IMR-90 (cell line): ENCODE results near the gene GPSM1. TPM values are rescaled to one million over a fixed set of nuclear protein-coding genes. Genes with fewer than 3 reads are reported as not detected.

Source experiments
- ATAC-seq: fragments of 200-7000 bp; cut with Tn5 transposase; 2 replicates; pipeline ENCODE4 v1.9.1; 2020; ENCODE audit warnings: low read depth, mild to moderate bottlenecking, moderate library complexity
- BruUV-seq: library from RNA; stranded (reverse); fragments of 400-500 nt; replicated peaks from 2 replicates; lab custom pipeline; 2021; lab: Mats Ljungman, UMichigan
- CTCF ChIA-PET: fragments of 300-600 bp; formaldehyde crosslinking; extraction: SDS; loops from one replicate; lab custom pipeline; 2021; ENCODE audit warnings: antibody characterized with exemption; lab: Yijun Ruan, JAX
- POLR2A ChIA-PET: fragments of 300-600 bp; sonication (Branson Sonifier 250); formaldehyde crosslinking; loops from one replicate; lab custom pipeline; 2022; ENCODE audit warnings: antibody characterized with exemption; ENCODE audit not compliant: unreplicated experiment; lab: Charles Lee
- DNase-seq: peaks from one replicate; pipeline ENCODE4 v3.0.0; 2013
- H2AFZ ChIP-seq: replicated peaks from 2 replicates; pipeline ENCODE3; 2013; ENCODE audit warnings: low read length, mild to moderate bottlenecking; ENCODE audit not compliant: poor library complexity
- H2AK5ac ChIP-seq: 2 replicates; pipeline ENCODE4 v1.6.1; 2013; ENCODE audit warnings: low read depth, low read length, inconsistent platforms
- H2AK9ac ChIP-seq: replicated peaks from 2 replicates; pipeline ENCODE3; 2013; ENCODE audit warnings: mild to moderate bottlenecking, low read depth, low read length, moderate library complexity; ENCODE audit not compliant: poor library complexity
- H2BK120ac ChIP-seq: 2 replicates; pipeline ENCODE4 v1.6.1; 2013; ENCODE audit warnings: low read depth, low read length, inconsistent platforms
- H2BK15ac ChIP-seq: 3 replicates; pipeline ENCODE4 v1.6.1; 2013; ENCODE audit warnings: low read depth, low read length, inconsistent platforms
- H2BK20ac ChIP-seq: 2 replicates; pipeline ENCODE4 v1.6.1; 2013; ENCODE audit warnings: low read depth, mild to moderate bottlenecking, inconsistent platforms, low read length, moderate library complexity
- H2BK5ac ChIP-seq: 2 replicates; pipeline ENCODE4 v1.6.1; 2013; ENCODE audit warnings: mild to moderate bottlenecking, low read depth, low read length, inconsistent platforms; ENCODE audit not compliant: poor library complexity, severe bottlenecking
- H3K14ac ChIP-seq: replicated peaks from 2 replicates; pipeline ENCODE4 v1.6.1; 2013; ENCODE audit warnings: low read depth, low read length, inconsistent platforms
- H3K18ac ChIP-seq: 2 replicates; pipeline ENCODE4 v1.6.1; 2013; ENCODE audit warnings: low read depth, low read length, control low read depth
- H3K23ac ChIP-seq: 2 replicates; pipeline ENCODE4 v1.6.1; 2013; ENCODE audit warnings: low read depth, low read length, inconsistent platforms
- H3K27ac ChIP-seq: 2 replicates; pipeline ENCODE4 v1.5.1; 2013; ENCODE audit warnings: mild to moderate bottlenecking, control low read depth, low read length; ENCODE audit not compliant: insufficient read depth
- H3K27me3 ChIP-seq: 2 replicates; pipeline ENCODE4 v1.6.1; 2013; ENCODE audit warnings: low read length; ENCODE audit not compliant: control insufficient read depth, insufficient read depth
- H3K36me3 ChIP-seq: 2 replicates; pipeline ENCODE4 v1.6.1; 2013; ENCODE audit warnings: low read length, mixed read lengths; ENCODE audit not compliant: control insufficient read depth, insufficient read depth
- H3K4ac ChIP-seq: 2 replicates; pipeline ENCODE4 v1.6.1; 2013; ENCODE audit warnings: low read depth, low read length, inconsistent platforms
- H3K4me1 ChIP-seq: 2 replicates; pipeline ENCODE4 v1.6.1; 2013; ENCODE audit warnings: low read length, mixed read lengths; ENCODE audit not compliant: control insufficient read depth, insufficient read depth
- H3K4me2 ChIP-seq: 2 replicates; pipeline ENCODE4 v1.6.1; 2013; ENCODE audit warnings: low read depth, mild to moderate bottlenecking, control low read depth, low read length, moderate library complexity
- H3K4me3 ChIP-seq: 2 replicates; pipeline ENCODE4 v1.5.1; 2013; ENCODE audit warnings: low read depth, mild to moderate bottlenecking, control low read depth, low read length, moderate library complexity; ENCODE audit not compliant: insufficient read depth
- H3K56ac ChIP-seq: 2 replicates; pipeline ENCODE4 v1.6.1; 2013; ENCODE audit warnings: low read length, inconsistent platforms; ENCODE audit not compliant: insufficient read depth; ENCODE audit errors: extremely low read depth
- H3K79me1 ChIP-seq, 2 experiments: 2 replicates each; pipeline ENCODE4 v1.6.1; 2013; ENCODE audit warnings: low read length in 2 of 2, inconsistent platforms in 1 of 2, low read depth in 1 of 2
- H3K9ac ChIP-seq: 2 replicates; pipeline ENCODE4 v1.6.1; 2013; ENCODE audit warnings: low read depth, low read length, control low read depth
- H3K9me1 ChIP-seq: 2 replicates; pipeline ENCODE4 v1.6.1; 2013; ENCODE audit warnings: low read length, inconsistent platforms; ENCODE audit not compliant: insufficient read depth
- H3K9me3 ChIP-seq: 2 replicates; pipeline ENCODE4 v1.6.1; 2013; ENCODE audit warnings: low read length; ENCODE audit not compliant: control insufficient read depth, insufficient read depth
- H4K20me1 ChIP-seq: 2 replicates; pipeline ENCODE4 v1.6.1; 2013; ENCODE audit warnings: low read length, inconsistent platforms; ENCODE audit not compliant: insufficient read depth
- H4K5ac ChIP-seq: 2 replicates; pipeline ENCODE4 v1.6.1; 2013; ENCODE audit warnings: mild to moderate bottlenecking, low read depth, low read length, control low read depth
- H4K8ac ChIP-seq, 2 experiments: 2 replicates each; pipeline ENCODE4 v1.6.1; 2013; ENCODE audit warnings: low read depth in 2 of 2, low read length in 2 of 2, control low read depth in 1 of 2, inconsistent platforms in 1 of 2
- H4K91ac ChIP-seq: 2 replicates; pipeline ENCODE4 v1.6.1; 2013; ENCODE audit warnings: low read depth, low read length, inconsistent platforms; ENCODE audit not compliant: insufficient read depth
- BHLHE40 ChIP-seq: fragments of 150-350 bp; IDR thresholded peaks from 2 replicates; pipeline ENCODE4 v1.6.1; 2016; ENCODE audit warnings: mild to moderate bottlenecking, low read depth, low read length
- CEBPB ChIP-seq: IDR thresholded peaks from 2 replicates; pipeline ENCODE4 v1.6.1; 2012; ENCODE audit warnings: low read depth, low read length, improper control_type of control experiment
- CHD1 ChIP-seq: IDR thresholded peaks from 2 replicates; pipeline ENCODE4 v1.6.1; 2012; ENCODE audit warnings: low read depth, low read length, improper control_type of control experiment
- FOS ChIP-seq: fragments of 150-350 bp; IDR thresholded peaks from 2 replicates; pipeline ENCODE4 v1.6.1; 2016; ENCODE audit warnings: low read depth, low read length
- MAFK ChIP-seq: IDR thresholded peaks from 2 replicates; pipeline ENCODE4 v1.6.1; 2012; ENCODE audit warnings: low read depth, low read length, improper control_type of control experiment
- MAZ ChIP-seq: IDR thresholded peaks from 2 replicates; pipeline ENCODE4 v1.6.1; 2012; ENCODE audit warnings: low read depth, mild to moderate bottlenecking, low read length, improper control_type of control experiment, moderate library complexity, borderline replicate concordance
- MXI1 ChIP-seq: IDR thresholded peaks from 2 replicates; pipeline ENCODE4 v1.6.1; 2012; ENCODE audit warnings: low read depth, mild to moderate bottlenecking, low read length, moderate library complexity, borderline replicate concordance
- NFE2L2 ChIP-seq: fragments of 150-350 bp; IDR thresholded peaks from 2 replicates; pipeline ENCODE4 v1.6.1; 2016; ENCODE audit warnings: low read depth, mild to moderate bottlenecking, low read length
- POLR2A ChIP-seq: IDR thresholded peaks from 2 replicates; pipeline ENCODE4 v1.6.1; 2012; ENCODE audit warnings: mild to moderate bottlenecking, low read depth, low read length
- RAD21 ChIP-seq: IDR thresholded peaks from 2 replicates; pipeline ENCODE4 v1.6.1; 2012; ENCODE audit warnings: low read length, improper control_type of control experiment
- RCOR1 ChIP-seq: IDR thresholded peaks from 2 replicates; pipeline ENCODE4 v1.6.1; 2012; ENCODE audit warnings: mild to moderate bottlenecking, low read length, improper control_type of control experiment; ENCODE audit not compliant: insufficient replicate concordance
- RFX5 ChIP-seq: IDR thresholded peaks from 2 replicates; pipeline ENCODE4 v1.8.0; 2012; ENCODE audit warnings: low read depth, mild to moderate bottlenecking, low read length, moderate library complexity
- SMC3 ChIP-seq: fragments of 150-350 bp; IDR thresholded peaks from 2 replicates; pipeline ENCODE4 v1.6.1; 2016; ENCODE audit warnings: low read depth, mild to moderate bottlenecking, antibody characterized with exemption, low read length, moderate library complexity
- WGBS, 2 experiments: methylation state at CpG; one replicate each; pipeline versions ENCODE4 v1.1.5 to v1.1.7; 2013; ENCODE audit warnings: missing lambda C conversion rate in 2 of 2; ENCODE audit not compliant: insufficient read length in 1 of 2; ENCODE audit errors: extremely low coverage in 2 of 2; 5-methylcytosine and 5-hydroxymethylcytosine counted together
- dilution Hi-C: fragments of 300-500 bp; cut with HindIII; formaldehyde crosslinking; loops from one replicate; pipeline ENCODE4 v1.14.3; 2018; ENCODE audit warnings: low sequenced_read_pairs; ENCODE audit not compliant: unreplicated experiment
- in situ Hi-C: fragments of 300-500 bp; cut with MboI; formaldehyde crosslinking; loops from 3 replicates; pipeline ENCODE4 v1.14.3; 2019; ENCODE audit warnings: low sequenced_read_pairs, inconsistent platforms, mixed read lengths
- intact Hi-C: fragments of 100-400 bp; cut with micrococcal nuclease; formaldehyde crosslinking; loops from 2 replicates; pipeline ENCODE4 v1.10.0; 2022
- polyA plus RNA-seq, 3 experiments: library from polyadenylated mRNA; depleted of rRNA; stranded (reverse); fragments of >200 nt; gene quantifications; 2 replicates each; pipeline ENCODE4 v1.2.3, GENCODE V29; 2012; ENCODE audit warnings: low replicate concordance in 1 of 3
- total RNA-seq: library from RNA; depleted of rRNA; stranded (reverse); fragments of >200 nt; gene quantifications from 2 replicates; pipeline ENCODE4 v1.2.3, GENCODE V29; 2012
- TF ChIP-seq, protein P1 (sequence below): fragments of 150-350 bp; IDR thresholded peaks from 2 replicates; pipeline ENCODE4 v1.6.1; 2017; ENCODE audit warnings: mild to moderate bottlenecking, antibody characterized with exemption, low read length, low read depth
- TF ChIP-seq, protein P2 (sequence below): fragments of 150-350 bp; IDR thresholded peaks from 2 replicates; pipeline ENCODE4 v1.6.1; 2016; ENCODE audit warnings: low read depth, mild to moderate bottlenecking, low read length, moderate library complexity, borderline replicate concordance
- TF ChIP-seq, protein P3 (sequence below): conservative IDR thresholded peaks from 2 replicates; pipeline ENCODE4 v1.5.1; 2012; ENCODE audit warnings: mild to moderate bottlenecking, low read depth, low read length, improper control_type of control experiment

Gene GPSM1
- total and polyA plus RNA-seq, 2 of the 4 experiments (the other 2 are of a cell fraction): 28.7 to 71.2 TPM

DNA sequence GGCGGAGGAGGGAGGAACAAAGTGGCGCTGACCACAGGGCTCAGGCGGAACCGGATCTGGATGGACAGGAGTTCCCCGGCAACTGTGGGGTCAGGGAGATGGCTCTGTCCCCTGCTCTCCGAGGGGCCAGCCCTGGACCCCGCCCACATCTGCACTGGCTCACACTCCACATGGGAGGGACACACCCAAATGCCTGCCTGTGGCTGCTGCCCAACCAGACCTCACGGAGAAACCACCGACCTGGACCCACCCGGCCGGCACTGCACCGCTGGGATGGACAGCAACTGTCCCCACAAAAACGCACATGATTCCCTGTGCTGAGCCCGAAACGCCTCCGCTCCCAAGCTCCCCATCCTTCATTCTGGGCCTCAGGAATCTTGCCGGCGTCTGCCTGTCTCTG lies 28.2 kb upstream of the GPSM1 start:
- Histone ChIP-seq H3K9ac (no peak overlapping the region), H2AK5ac (no peak overlapping the region), H4K20me1 (no peaks in the 10 kb centered on the region), H2AK9ac (no peak overlapping the region), H3K4ac (no peak overlapping the region), H2AFZ (no peak overlapping the region), H3K4me1 (no peaks in the 10 kb centered on the region), H3K4me3 (no peak overlapping the region), H2BK5ac (no peak overlapping the region), H4K5ac (no peak overlapping the region), H2BK15ac (no peak overlapping the region), H4K8ac (no peak overlapping the region), H2BK20ac (no peak overlapping the region), H3K4me2 (no peak overlapping the region), H3K23ac (no peak overlapping the region), H3K36me3 (no peaks in the 10 kb centered on the region), H3K56ac (no peak overlapping the region), H3K79me1 (no peaks in the 10 kb centered on the region), H3K18ac (no peak overlapping the region), H3K9me3 (no peaks in the 10 kb centered on the region), H4K91ac (no peak overlapping the region), H3K27me3 (peaks cover 36% of the 10 kb centered on the region), H3K9me1 (no peaks in the 10 kb centered on the region), H2BK120ac (no peak overlapping the region), H3K27ac (no peak overlapping the region), H3K14ac (no peak overlapping the region)
- DNase-seq (no peak), ATAC-seq (no peak)
- intact Hi-C loops: no loop called here
- ChIA-PET CTCF (no interaction called here), POLR2A (no interaction called here)
- BruUV-seq: no TSS peak
- in situ Hi-C loops: no loop called here
- dilution Hi-C loops: no loop called here
- TF ChIP-seq MXI1 (no peak), CHD1 (no peak), POLR2A (no peak), RAD21 (no peak), MAZ (no peak), BHLHE40 (no peak), MAFK (no peak), CEBPB (no peak), RFX5 (no peak), FOS (no peak), SMC3 (no peak), RCOR1 (no peak), NFE2L2 (no peak)
- TF ChIP-seq, protein P1, sequence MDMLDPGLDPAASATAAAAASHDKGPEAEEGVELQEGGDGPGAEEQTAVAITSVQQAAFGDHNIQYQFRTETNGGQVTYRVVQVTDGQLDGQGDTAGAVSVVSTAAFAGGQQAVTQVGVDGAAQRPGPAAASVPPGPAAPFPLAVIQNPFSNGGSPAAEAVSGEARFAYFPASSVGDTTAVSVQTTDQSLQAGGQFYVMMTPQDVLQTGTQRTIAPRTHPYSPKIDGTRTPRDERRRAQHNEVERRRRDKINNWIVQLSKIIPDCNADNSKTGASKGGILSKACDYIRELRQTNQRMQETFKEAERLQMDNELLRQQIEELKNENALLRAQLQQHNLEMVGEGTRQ: no peak
- TF ChIP-seq, protein P2, sequence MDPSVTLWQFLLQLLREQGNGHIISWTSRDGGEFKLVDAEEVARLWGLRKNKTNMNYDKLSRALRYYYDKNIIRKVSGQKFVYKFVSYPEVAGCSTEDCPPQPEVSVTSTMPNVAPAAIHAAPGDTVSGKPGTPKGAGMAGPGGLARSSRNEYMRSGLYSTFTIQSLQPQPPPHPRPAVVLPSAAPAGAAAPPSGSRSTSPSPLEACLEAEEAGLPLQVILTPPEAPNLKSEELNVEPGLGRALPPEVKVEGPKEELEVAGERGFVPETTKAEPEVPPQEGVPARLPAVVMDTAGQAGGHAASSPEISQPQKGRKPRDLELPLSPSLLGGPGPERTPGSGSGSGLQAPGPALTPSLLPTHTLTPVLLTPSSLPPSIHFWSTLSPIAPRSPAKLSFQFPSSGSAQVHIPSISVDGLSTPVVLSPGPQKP: no peak
- TF ChIP-seq, protein P3, sequence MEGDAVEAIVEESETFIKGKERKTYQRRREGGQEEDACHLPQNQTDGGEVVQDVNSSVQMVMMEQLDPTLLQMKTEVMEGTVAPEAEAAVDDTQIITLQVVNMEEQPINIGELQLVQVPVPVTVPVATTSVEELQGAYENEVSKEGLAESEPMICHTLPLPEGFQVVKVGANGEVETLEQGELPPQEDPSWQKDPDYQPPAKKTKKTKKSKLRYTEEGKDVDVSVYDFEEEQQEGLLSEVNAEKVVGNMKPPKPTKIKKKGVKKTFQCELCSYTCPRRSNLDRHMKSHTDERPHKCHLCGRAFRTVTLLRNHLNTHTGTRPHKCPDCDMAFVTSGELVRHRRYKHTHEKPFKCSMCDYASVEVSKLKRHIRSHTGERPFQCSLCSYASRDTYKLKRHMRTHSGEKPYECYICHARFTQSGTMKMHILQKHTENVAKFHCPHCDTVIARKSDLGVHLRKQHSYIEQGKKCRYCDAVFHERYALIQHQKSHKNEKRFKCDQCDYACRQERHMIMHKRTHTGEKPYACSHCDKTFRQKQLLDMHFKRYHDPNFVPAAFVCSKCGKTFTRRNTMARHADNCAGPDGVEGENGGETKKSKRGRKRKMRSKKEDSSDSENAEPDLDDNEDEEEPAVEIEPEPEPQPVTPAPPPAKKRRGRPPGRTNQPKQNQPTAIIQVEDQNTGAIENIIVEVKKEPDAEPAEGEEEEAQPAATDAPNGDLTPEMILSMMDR: no peak
- WGBS, 2 experiments: 90% methylated on average over 7 of the region's 18 CpGs; no CpG with 5 or more reads in 1 of the 2 experiments
